NCI-H2227 (cell line): ENCODE results near the gene ITGAD.
A peak's percentile ranks its signal among the peaks of the same experiment; 100 is the strongest.
"Not testable (repeated sequence)": the region's sequence is repeated elsewhere in the genome, so short reads cannot be mapped to it uniquely, and the experiment has no call there.

Experiments
- DNase-seq: peaks from one replicate; lab custom pipeline; 2025; ENCODE audit not compliant: unreplicated experiment; lab: John Stamatoyannopoulos, UW

ITGAD gene

DNA sequence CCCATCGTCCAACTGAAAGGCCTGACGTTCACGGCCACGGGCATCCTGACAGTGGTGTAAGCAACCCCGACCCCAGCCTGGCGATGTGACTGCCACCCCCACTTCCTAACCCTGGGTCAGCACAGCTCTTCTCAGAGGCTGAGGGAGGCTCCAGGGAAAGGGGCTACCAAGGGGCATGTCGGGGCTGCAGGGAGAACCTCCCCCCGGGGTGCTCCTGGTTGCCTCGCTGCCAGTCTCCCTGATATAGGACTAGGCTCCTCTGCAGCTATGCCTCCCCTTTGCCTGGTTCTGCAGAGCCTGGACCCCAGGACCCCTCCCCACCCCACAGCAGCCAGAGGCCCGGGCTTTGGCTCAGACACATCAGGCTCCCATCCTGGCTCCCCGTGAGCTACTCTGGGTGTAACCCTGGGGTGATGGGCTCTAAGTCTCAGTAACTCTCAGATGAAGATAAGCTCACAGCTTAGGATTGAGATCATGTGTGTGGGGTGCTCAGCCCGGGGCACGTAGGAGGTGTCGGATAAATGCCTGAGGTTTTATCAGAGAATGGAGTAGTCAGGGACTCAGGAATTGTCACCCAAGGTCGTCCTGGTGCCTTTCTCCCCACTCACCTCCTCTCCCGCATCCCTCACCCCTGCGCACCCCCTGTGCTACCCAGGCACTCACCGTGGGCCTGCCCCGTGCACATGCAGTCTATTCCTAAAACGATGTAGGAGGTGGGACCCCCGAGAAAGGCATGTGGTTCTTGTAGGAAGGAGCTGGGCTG lies 10.6 kb downstream of the ITGAD start:
- no peak for DNase-seq

DNA sequence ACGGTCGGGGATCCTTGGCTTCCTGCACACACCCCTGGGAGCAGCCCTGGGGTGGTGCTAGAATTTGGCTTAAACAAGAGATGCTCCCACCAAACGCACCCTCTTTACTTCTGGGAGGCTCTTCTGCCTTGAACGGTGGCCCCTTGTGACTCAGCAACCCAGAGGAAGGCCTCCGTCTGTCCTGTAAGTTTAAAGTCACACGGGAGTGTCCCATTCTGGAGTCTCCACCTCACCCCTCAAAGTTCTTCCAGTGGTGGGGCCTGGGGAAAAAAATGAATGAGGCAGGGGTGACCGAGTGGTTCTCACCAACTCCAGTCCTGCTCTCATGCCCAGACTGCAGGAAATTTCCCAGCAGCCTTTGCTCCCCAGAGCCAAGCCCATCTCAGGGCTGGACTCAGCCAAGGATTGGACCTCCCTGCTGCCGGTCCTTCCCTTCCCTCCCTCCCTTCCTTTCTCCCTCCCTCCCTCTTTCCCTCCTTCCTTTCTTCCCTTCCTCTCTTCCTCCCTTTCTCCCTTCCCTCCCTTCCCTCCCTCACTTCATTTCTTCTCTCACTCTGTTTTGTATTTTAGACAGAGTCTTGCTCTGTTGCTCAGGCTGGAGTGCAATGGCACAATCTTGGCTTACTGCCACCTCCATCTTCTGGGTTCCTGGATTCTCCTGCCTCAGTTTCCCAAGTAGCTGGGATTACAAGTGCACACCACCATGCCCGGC lies 11.4 kb downstream of the ITGAD start:
- DNase-seq = no peak

DNA sequence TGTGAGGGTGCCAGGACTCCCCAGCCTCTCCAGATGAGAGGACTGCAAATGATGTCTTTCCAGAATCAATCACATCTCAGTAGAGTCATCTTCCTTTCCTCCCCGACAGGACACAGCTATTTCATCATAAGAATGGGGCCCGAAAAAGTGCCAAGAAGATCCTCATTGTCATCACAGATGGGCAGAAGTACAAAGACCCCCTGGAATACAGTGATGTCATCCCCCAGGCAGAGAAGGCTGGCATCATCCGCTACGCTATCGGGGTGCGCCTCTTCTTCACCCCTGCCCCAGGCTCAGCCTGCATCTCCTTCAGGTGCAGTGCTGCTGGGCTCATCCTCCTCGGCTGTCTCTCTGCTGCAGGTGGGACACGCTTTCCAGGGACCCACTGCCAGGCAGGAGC lies 14.3 kb downstream of the ITGAD start:
- DNase-seq = no peak

GRCh38 chr16:31409433-31409832 lies 16.3 kb downstream of the ITGAD start:
- DNase-seq = no peak

GRCh38 chr16:31410082-31410481 lies 16.9 kb downstream of the ITGAD start:
- DNase-seq = no peak

- DNase-seq = no peak
Observed at GRCh38 chr16:31411024-31411844, 18.1 kb downstream of the ITGAD start.

- no peak for DNase-seq
Observed at GRCh38 chr16:31412750-31413149, 19.6 kb downstream of the ITGAD start.

- no peak for DNase-seq
Observed at GRCh38 chr16:31413381-31413780, 20.2 kb downstream of the ITGAD start.

DNA sequence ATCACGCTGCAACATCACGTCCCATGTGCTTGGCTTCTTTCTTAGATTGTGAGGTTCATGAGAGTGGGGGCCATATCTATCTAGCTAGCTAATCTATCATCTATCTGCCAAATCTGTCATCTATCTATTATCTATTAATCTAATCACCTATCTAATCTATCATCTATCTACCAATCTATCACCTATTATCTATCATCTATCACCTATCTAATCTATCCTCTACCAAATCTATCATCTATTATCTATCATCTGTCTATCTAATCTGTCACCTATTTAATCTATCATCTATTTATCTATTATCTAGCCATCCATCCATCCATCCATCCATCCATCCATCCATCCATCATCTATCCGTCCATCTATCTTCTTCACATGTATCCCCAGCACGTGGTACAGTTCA lies 20.8 kb downstream of the ITGAD start:
- DNase-seq = no peak

DNA sequence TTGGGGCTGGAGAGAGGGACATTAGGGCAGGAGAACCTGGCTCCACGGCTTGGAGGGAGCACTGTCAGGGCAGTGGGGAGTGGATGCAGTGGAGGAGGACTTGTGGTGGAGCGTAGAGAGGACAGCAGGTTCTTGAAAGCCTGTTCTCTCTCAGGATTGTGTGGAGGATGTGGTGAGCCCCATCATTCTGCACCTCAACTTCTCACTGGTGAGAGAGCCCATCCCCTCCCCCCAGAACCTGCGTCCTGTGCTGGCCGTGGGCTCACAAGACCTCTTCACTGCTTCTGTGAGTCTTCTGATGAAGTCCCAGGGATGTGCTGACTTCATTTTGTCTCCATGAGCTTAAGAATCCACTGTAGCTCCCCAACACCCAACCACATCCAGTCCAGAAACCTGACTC lies 21.6 kb downstream of the ITGAD start:
- no peak for DNase-seq

DNA sequence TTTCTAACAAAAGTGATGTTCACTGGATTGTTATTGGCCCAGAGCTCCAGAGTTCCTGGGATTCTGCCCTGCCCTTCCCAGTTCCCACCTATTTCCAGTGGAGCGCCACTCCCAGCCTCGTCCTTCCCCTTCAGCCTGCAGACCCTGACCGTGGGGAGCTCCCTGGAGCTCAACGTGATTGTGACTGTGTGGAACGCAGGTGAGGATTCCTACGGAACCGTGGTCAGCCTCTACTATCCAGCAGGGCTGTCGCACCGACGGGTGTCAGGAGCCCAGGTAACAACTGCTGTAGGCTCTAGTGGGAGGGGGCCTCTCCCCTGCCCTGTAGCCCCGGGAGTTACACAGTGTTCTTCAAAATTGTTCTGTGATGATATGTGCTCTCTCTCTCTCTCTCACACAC lies 23.2 kb downstream of the ITGAD start:
- no peak for DNase-seq

GRCh38 chr16:31417036-31417435 lies 23.9 kb downstream of the ITGAD start:
- not testable (repeated sequence) for DNase-seq

DNA sequence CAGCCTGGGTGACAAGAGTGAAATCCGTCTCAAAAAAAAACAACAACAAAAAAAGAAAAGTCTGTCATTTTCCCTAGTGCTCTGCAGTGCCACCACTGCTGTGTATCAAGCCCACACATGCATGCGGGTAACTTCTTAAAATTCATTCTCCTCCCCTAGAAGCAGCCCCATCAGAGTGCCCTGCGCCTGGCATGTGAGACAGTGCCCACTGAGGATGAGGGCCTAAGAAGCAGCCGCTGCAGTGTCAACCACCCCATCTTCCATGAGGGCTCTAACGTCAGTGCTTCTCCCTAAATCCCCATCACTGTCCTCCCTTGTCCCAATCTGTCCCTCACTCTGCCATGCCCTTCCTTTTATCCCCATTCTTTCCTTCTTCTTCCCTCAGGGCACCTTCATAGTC lies 24.8 kb downstream of the ITGAD start:
- DNase-seq = no peak

DNA sequence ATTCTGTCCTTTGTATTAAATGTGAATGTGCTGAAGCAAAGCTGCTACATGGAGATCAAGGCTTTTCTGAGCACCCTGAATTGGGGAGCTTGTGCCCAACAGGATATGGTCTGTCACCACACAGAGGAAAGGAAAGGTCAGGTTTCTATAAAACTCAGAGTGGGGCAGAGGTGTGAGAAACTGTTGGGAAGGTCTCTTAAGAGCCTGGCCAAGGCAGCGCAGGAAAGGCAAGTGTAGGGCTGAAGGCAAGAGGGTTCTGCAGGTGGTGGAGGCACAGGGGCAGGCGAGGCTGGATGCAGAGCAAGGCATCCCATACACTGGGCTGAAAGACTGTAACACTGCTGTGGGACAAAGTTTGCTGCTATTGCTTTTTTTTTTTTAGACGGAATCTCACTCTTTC lies 26.9 kb downstream of the ITGAD start:
- DNase-seq = no peak

GRCh38 chr16:31421587-31421986 lies 28.5 kb downstream of the ITGAD start:
- no peak for DNase-seq

GRCh38 chr16:31423241-31423640 lies 30.1 kb downstream of the ITGAD start:
- no peak for DNase-seq

GRCh38 chr16:31423801-31424200 lies 30.7 kb downstream of the ITGAD start:
- DNase-seq = no peak

DNA sequence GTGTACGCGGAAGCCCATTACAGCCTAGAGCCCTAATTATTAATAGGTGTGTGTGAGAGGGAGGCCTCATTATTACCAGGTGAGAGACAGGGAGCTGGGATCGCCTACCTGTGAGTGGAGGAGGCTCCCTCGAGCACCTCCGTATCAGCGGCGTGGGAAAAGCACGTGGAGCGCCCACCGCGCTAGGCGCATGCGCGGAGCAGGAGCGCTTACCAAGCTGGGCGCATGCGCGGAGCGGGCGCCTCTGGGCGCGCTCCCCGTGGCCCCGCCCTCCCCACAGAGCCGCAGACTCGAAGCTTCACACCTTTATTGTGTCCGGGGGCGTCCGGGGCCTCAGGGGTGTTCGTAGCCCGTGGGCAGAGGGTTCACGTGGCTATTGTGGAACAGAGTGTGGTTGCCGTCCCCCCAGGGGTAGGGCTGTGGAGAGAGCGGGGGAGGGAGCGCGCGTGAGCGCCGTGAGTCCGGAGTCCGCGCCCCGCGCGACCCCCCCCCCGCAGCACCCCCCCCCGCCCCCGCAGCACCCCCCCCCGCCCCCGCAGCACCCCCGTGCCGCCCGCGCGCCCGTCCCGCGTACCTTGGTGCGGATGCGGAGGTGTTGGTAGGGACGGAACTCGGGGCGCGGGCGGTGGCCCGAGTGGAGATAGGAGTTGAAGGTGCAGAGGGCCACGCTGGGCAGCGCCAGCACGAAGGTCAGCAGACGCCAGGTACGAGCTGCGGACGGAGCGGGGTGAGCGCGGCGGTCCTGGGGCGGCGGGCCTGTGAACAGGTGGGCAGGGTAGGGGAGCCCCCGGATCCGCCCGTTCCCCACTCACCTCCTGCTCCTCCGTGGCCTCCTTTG lies 34.5 kb downstream of the ITGAD start:
- DNase-seq = peak; percentile 92

GRCh38 chr16:31428279-31428597 lies 35.1 kb downstream of the ITGAD start, which contains the start of gene COX6A2:
Gene COX6A2 (minus strand): TSS chr16:31428360. CDS start chr16:31428325, 35 bp downstream.
- no peak for DNase-seq

DNA sequence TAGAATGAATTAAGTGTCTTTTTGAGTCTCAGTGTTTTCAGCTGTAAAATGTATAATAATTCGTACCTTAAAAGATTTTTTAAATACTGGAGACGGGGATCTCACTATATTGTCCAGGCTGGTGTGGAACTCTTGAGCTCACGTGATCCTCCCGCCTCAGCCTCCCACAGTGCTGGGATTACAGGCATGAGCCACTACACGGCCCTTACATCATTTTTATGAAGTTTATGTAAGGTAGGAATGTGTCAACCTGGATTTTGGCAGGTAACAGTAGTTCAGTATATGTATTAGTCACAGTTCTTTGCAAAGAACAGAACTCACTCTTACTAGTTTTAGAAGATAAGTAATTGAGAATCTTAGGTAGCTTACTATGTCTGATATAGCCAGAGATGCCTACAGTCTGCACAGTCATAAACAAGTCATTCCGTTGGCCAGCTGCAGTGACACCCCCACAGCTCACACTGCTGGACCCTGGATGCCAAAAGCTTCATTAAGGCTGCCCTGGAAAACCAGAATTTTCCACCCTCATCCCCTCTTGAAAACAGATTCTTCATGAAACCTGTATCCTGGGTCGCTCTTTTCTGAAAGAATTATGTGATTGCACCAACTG lies 35.6 kb downstream of the ITGAD start:
- DNase-seq = no peak

DNA sequence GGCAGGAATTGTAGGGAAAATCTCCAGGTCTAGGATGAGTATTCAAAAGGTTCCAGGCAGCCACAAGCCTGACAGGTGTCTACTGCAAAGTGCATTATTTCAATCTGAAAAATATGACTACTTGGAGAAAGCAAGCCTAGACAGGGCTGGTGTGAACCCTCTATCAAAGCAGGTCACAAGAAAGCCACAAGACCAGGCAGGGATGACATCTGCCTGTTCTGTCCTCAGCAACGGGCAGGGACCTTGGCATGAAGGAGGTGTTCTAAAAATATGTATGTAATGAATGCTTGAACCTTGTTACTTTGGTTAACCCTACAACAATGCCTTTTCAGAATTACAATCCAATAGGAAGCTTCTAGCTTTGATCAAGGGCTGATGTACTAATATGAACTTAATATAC lies 36.2 kb downstream of the ITGAD start:
- no peak for DNase-seq
